ENCODE results near the gene CLK3. TPM values are rescaled to one million over a fixed set of nuclear protein-coding genes. Genes with fewer than 3 reads are reported as not detected.

CLK3 gene
- total RNA-seq, 1 donor from 2014 or later: 65.8 TPM

GRCh38 chr15:74604983-74605794 lies 10.4 kb upstream of the CLK3 start:
- Mint-ChIP-seq H3K27ac (ENCODE audit: unreplicated experiment) (no peak overlapping the region), H3K4me3 (ENCODE audit: unreplicated experiment) (no peak overlapping the region), H3K27me3 (ENCODE audit: low read depth, unreplicated experiment) (peaks cover 33% of the 10 kb centered on the region), H3K36me3 (ENCODE audit: low read depth, unreplicated experiment) (no peaks in the 10 kb centered on the region), H3K4me1 (ENCODE audit: low read depth, unreplicated experiment) (no peaks in the 10 kb centered on the region), H3K9me3 (ENCODE audit: unreplicated experiment) (no peaks in the 10 kb centered on the region)
- Histone ChIP-seq H3K9me3 (ENCODE audit: insufficient read depth, low read depth, low read length) (no peaks in the 10 kb centered on the region), H3K36me3 (ENCODE audit: insufficient read depth, low read length) (no peaks in the 10 kb centered on the region), H4K20me1 (ENCODE audit: insufficient read depth, low read length) (peaks cover 10% of the 10 kb centered on the region), H3K27me3 (ENCODE audit: insufficient read depth, low read length) (no peaks in the 10 kb centered on the region), H3K4me2 (ENCODE audit: low read length) (no peak overlapping the region), H3K4me3 (ENCODE audit: insufficient read depth, low read depth, low read length) (no peak overlapping the region), H3K4me1 (ENCODE audit: insufficient read depth, low read length) (no peaks in the 10 kb centered on the region), H3K79me2 (ENCODE audit: insufficient read depth, low read length) (no peaks in the 10 kb centered on the region), H3K27ac (ENCODE audit: low read depth, low read length) (no peak overlapping the region), H2AFZ (ENCODE audit: low read depth, low read length) (no peak overlapping the region), H3K9ac (ENCODE audit: low read length) (no peak overlapping the region)
- TF ChIP-seq EZH2 (IDR thresholded peaks at IDR 0.05; ENCODE audit: insufficient read depth, low read length) (no peak), CTCF (IDR thresholded peaks at IDR 0.05; ENCODE audit: insufficient read depth, low read depth, low read length) (no peak)
- FAIRE-seq (no peak), DNase-seq (ENCODE audit: low read depth) (no peak)

- Histone ChIP-seq H3K36me3 (ENCODE audit: insufficient read depth, low read length) (no peaks in the 10 kb centered on the region), H3K4me3 (ENCODE audit: insufficient read depth, low read depth, low read length) (no peak overlapping the region), H3K9me3 (ENCODE audit: insufficient read depth, low read depth, low read length) (no peaks in the 10 kb centered on the region), H3K4me2 (ENCODE audit: low read length) (no peak overlapping the region), H3K9ac (ENCODE audit: low read length) (no peak overlapping the region), H4K20me1 (ENCODE audit: insufficient read depth, low read length) (peaks cover 6% of the 10 kb centered on the region), H2AFZ (ENCODE audit: low read depth, low read length) (no peak overlapping the region), H3K4me1 (ENCODE audit: insufficient read depth, low read length) (no peaks in the 10 kb centered on the region), H3K79me2 (ENCODE audit: insufficient read depth, low read length) (no peaks in the 10 kb centered on the region), H3K27ac (ENCODE audit: low read depth, low read length) (no peak overlapping the region), H3K27me3 (ENCODE audit: insufficient read depth, low read length) (no peaks in the 10 kb centered on the region)
- Mint-ChIP-seq H3K4me3 (ENCODE audit: unreplicated experiment) (no peak overlapping the region), H3K9me3 (ENCODE audit: unreplicated experiment) (no peaks in the 10 kb centered on the region), H3K27me3 (ENCODE audit: low read depth, unreplicated experiment) (peaks cover 33% of the 10 kb centered on the region), H3K4me1 (ENCODE audit: low read depth, unreplicated experiment) (no peaks in the 10 kb centered on the region), H3K36me3 (ENCODE audit: low read depth, unreplicated experiment) (no peaks in the 10 kb centered on the region), H3K27ac (ENCODE audit: unreplicated experiment) (no peak overlapping the region)
- TF ChIP-seq CTCF (IDR thresholded peaks at IDR 0.05; ENCODE audit: insufficient read depth, low read depth, low read length) (no peak), EZH2 (IDR thresholded peaks at IDR 0.05; ENCODE audit: insufficient read depth, low read length) (no peak)
- DNase-seq (ENCODE audit: low read depth) (no peak), FAIRE-seq (no peak)
These were observed 9.9 kb upstream of the CLK3 start for GRCh38 chr15:74605795-74606150.

DNA sequence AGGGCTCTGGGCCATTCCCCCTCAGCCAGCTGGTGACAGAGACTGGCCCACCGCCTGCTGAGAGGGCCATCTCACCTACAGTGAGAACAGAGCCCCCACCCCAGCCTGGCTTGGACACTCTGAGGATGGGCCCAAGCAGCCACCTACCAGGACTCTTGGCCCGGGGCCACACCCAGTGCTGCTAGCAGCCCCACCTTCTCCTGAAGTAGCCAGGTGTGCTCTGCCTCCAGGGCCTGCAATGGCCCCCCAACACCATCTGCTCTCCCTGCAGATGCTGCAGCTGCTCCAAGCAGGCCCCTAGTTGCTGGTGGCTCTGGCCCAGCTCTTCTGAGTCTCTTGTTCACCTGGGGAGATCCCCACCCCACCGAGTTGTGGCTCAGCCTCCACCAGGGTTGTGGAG lies 6.8 kb upstream of the CLK3 start:
- Mint-ChIP-seq H3K36me3 (ENCODE audit: low read depth, unreplicated experiment) (peaks cover 2% of the 10 kb centered on the region), H3K4me3 (ENCODE audit: unreplicated experiment) (no peak overlapping the region), H3K27ac (ENCODE audit: unreplicated experiment) (peak overlapping the region; percentile 18), H3K9me3 (ENCODE audit: unreplicated experiment) (no peaks in the 10 kb centered on the region), H3K4me1 (ENCODE audit: low read depth, unreplicated experiment) (no peaks in the 10 kb centered on the region), H3K27me3 (ENCODE audit: low read depth, unreplicated experiment) (peaks cover 51% of the 10 kb centered on the region)
- no peak overlapping the region for H2AFZ ChIP-seq (ENCODE audit: low read depth, low read length)
- no peaks in the 10 kb centered on the region for H3K27me3 ChIP-seq (ENCODE audit: insufficient read depth, low read length)
- no peak overlapping the region for H3K4me3 ChIP-seq (ENCODE audit: insufficient read depth, low read depth, low read length)
- H3K9ac ChIP-seq (ENCODE audit: low read length): no peak overlapping the region
- FAIRE-seq (no peak), DNase-seq (ENCODE audit: low read depth) (no peak)
- H4K20me1 ChIP-seq (ENCODE audit: insufficient read depth, low read length): no peaks in the 10 kb centered on the region
- no peak overlapping the region for H3K27ac ChIP-seq (ENCODE audit: low read depth, low read length)
- no peaks in the 10 kb centered on the region for H3K4me1 ChIP-seq (ENCODE audit: insufficient read depth, low read length)
- no peaks in the 10 kb centered on the region for H3K9me3 ChIP-seq (ENCODE audit: insufficient read depth, low read depth, low read length)
- H3K4me2 ChIP-seq (ENCODE audit: low read length): no peak overlapping the region
- H3K79me2 ChIP-seq (ENCODE audit: insufficient read depth, low read length): no peaks in the 10 kb centered on the region
- TF ChIP-seq EZH2 (IDR thresholded peaks at IDR 0.05; ENCODE audit: insufficient read depth, low read length) (no peak), CTCF (IDR thresholded peaks at IDR 0.05; ENCODE audit: insufficient read depth, low read depth, low read length) (no peak)
- H3K36me3 ChIP-seq (ENCODE audit: insufficient read depth, low read length): no peaks in the 10 kb centered on the region
